GM13977 (cell line): ENCODE data around the gene NKX2-3.
A peak's percentile ranks its signal among the peaks of the same experiment; 100 is the strongest.

Experiments used
- DNase-seq: peaks from one replicate; pipeline ENCODE4 v3.0.0; 2012; ENCODE audit warnings: low spot score
- CTCF ChIP-seq: IDR thresholded peaks from 2 replicates; pipeline ENCODE4 v1.5.1; 2012; ENCODE audit warnings: mild to moderate bottlenecking, control low read depth; ENCODE audit not compliant: insufficient read depth; ENCODE audit errors: extremely low read depth, missing control alignments
- in situ Hi-C: fragments of 300-500 bp; cut with MboI; formaldehyde crosslinking; loops from one replicate; pipeline ENCODE4 v1.12.0; 2022; ENCODE audit warnings: low sequenced_read_pairs, low pct_unique_long_range_greater_than_20kb, mixed read lengths, inconsistent platforms; ENCODE audit not compliant: unreplicated experiment

NKX2-3 gene

GRCh38 chr10:99539820-99540219 is 7.1 kb downstream of the NKX2-3 start:
- in situ Hi-C loops = loop anchor here (25.0 kb wide), 1 partner anchor 1597 kb away; the partner anchor contains the start of gene TLX1
- no peak for TF ChIP-seq CTCF

DNA sequence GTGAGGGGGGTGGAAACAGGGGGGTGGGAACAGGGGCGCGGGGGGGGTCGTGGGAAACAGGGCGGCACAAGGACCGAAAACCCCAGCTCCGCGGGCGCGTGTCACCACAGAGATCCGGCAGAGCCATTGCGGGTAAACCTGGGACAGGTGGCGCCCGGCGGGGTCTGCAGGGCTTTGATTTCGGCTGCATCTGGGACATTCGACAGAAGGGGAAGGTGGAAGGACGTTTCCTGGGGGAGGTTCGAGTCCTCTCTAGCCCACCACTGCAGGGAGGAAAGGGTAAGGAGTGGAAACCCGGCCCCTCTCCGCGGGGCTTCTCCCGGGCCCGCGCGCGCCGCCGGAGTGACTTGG is 7.5 kb downstream of the NKX2-3 start:
- TF ChIP-seq CTCF = no peak
- in situ Hi-C loops = loop anchor here (25.0 kb wide), 1 partner anchor 1597 kb away; the partner anchor contains the start of gene TLX1
- no peak for DNase-seq

More at GRCh38 chr10:99539820-99540219, 7.1 kb downstream of the NKX2-3 start:
- DNase-seq = no peak

GRCh38 chr10:99540657-99541531 is 8.2 kb downstream of the NKX2-3 start:
- DNase-seq = no peak
- no peak for TF ChIP-seq CTCF
- in situ Hi-C loops = loop anchor here (25.0 kb wide), 1 partner anchor 1596 kb away; the partner anchor contains the start of gene TLX1

DNA sequence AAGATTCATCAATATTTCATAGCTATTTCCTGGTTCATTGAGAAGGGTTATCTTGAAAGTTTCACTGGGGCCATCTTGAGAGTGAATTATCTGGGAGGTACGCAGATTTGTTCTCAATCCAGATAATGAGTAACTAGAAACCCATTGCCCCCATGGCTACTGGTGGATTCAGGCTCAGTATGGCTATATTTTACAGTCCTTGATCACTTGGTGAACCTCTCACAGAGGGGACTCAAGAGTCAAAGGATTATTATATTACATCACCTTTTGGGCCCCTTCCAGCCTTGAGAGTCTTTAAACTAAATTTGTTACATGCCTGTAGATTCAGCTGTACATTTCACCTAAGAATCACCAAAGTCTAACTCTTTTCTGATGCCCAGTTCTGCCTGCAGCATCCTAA is 11.6 kb downstream of the NKX2-3 start:
- TF ChIP-seq CTCF = no peak
- in situ Hi-C loops = loop anchor here (25.0 kb wide), 1 partner anchor 1593 kb away; the partner anchor contains the start of gene TLX1
- DNase-seq = no peak

- DNase-seq = peak; percentile 58
- in situ Hi-C loops = loop anchor here (25.0 kb wide), 1 partner anchor 1589 kb away; the partner anchor contains the start of gene TLX1
- TF ChIP-seq CTCF = peak; percentile 50
Measured at GRCh38 chr10:99548041-99548530, 15.3 kb downstream of the NKX2-3 start.

GRCh38 chr10:99551158-99551557 is 18.4 kb downstream of the NKX2-3 start:
- DNase-seq = no peak
- in situ Hi-C loops = no loop called here
- TF ChIP-seq CTCF = no peak
